K562 (cell line): ENCODE results near the gene FAM131C. TPM values are rescaled to one million over a fixed set of nuclear protein-coding genes. Genes with fewer than 3 reads are reported as not detected.

Source experiments
- CBX1 ChIP-seq: sonication (generic); IDR thresholded peaks from 2 replicates; pipeline ENCODE4 v1.6.1; 2016; ENCODE audit warnings: antibody characterized with exemption, low read depth, mild to moderate bottlenecking
- EP300 ChIP-seq: IDR thresholded peaks from 2 replicates; pipeline ENCODE4 v1.6.1; 2012; ENCODE audit warnings: low read length, improper control_type of control experiment
- GTF2E2 ChIP-seq: fragments of 200-800 bp; sonication (Bioruptor generic); IDR thresholded peaks from 2 replicates; pipeline ENCODE4 v1.6.1; 2016; ENCODE audit warnings: missing genetic modification characterization, missing compliant biosample characterization
- JUND ChIP-seq, 2 experiments: IDR thresholded peaks; 2 replicates in 1 of 2; 3 replicates in 1 of 2; pipeline ENCODE4 v1.6.1; 2011; ENCODE audit warnings: borderline replicate concordance in 2 of 2, low read depth in 2 of 2, low read length in 2 of 2, improper control_type of control experiment in 1 of 2, missing biosample characterization in 1 of 2, missing genetic modification characterization in 1 of 2, missing genetic modification reagents in 1 of 2
- KDM4B ChIP-seq, 2 experiments: fragments of 450-650 bp in 1 of 2; sonication (generic) in 1 of 2; IDR thresholded peaks; 2 replicates each; pipeline ENCODE4 v1.6.1; 2016 to 2017; ENCODE audit warnings: borderline replicate concordance in 2 of 2, antibody characterized with exemption in 1 of 2, low read depth in 1 of 2, mild to moderate bottlenecking in 1 of 2
- NELFE ChIP-seq: IDR thresholded peaks from 2 replicates; pipeline ENCODE4 v1.6.1; 2011; ENCODE audit warnings: mild to moderate bottlenecking; ENCODE audit not compliant: insufficient read depth, insufficient read length
- POLR2B ChIP-seq: fragments of 450-650 bp; IDR thresholded peaks from 2 replicates; pipeline ENCODE4 v1.6.1; 2018; ENCODE audit warnings: low read depth; ENCODE audit not compliant: partially characterized antibody
- PPARD ChIP-seq: fragments of 250-450 bp; sonication (Bioruptor Pico); IDR thresholded peaks from 2 replicates; pipeline ENCODE4 v1.8.0; 2022; ENCODE audit warnings: inconsistent platforms, mild to moderate bottlenecking, moderate library complexity
- RB1 ChIP-seq: fragments of 450-650 bp; IDR thresholded peaks from 2 replicates; pipeline ENCODE4 v1.6.1; 2017; ENCODE audit warnings: low read depth, mild to moderate bottlenecking
- RBM34 ChIP-seq: fragments of 200-400 bp; formaldehyde crosslinking; IDR thresholded peaks from 2 replicates; pipeline ENCODE4 v1.6.1; 2018; ENCODE audit warnings: low read length, borderline replicate concordance; ENCODE audit not compliant: insufficient read depth
- SREBF1 ChIP-seq: fragments of 150-350 bp; IDR thresholded peaks from 2 replicates; pipeline ENCODE4 v1.6.1; 2014; ENCODE audit warnings: antibody characterized with exemption, low read depth, low read length, borderline replicate concordance
- TFE3 ChIP-seq: fragments of 450-650 bp; formaldehyde crosslinking; IDR thresholded peaks from 2 replicates; pipeline ENCODE4 v1.4.0; 2020; ENCODE audit warnings: mild to moderate bottlenecking, mixed read lengths
- THRAP3 ChIP-seq: fragments of 450-650 bp; IDR thresholded peaks from 2 replicates; pipeline ENCODE4 v1.6.1; 2016; ENCODE audit warnings: mild to moderate bottlenecking, inconsistent platforms, borderline replicate concordance
- TOE1 ChIP-seq, 2 experiments: fragments of 450-650 bp in 1 of 2; sonication (generic) in 1 of 2; formaldehyde crosslinking in 1 of 2; IDR thresholded peaks; 2 replicates each; pipeline versions ENCODE4 v1.7.1 to v1.8.0; 2016 to 2022; ENCODE audit warnings: borderline replicate concordance in 2 of 2, mild to moderate bottlenecking in 2 of 2, antibody characterized with exemption in 1 of 2, inconsistent platforms in 1 of 2, low read depth in 1 of 2, missing genetic modification reagents in 1 of 2, moderate library complexity in 1 of 2
- U2AF1 ChIP-seq: fragments of 200-400 bp; formaldehyde crosslinking; optimal IDR thresholded peaks from 2 replicates; pipeline ENCODE3; 2017; ENCODE audit warnings: mild to moderate bottlenecking, low read depth, low read length, moderate library complexity
- VEZF1 ChIP-seq: fragments of 200-800 bp; sonication (Bioruptor generic); IDR thresholded peaks from 2 replicates; pipeline ENCODE4 v1.6.1; 2017; ENCODE audit warnings: missing genetic modification characterization, missing compliant biosample characterization
- ZBTB33 ChIP-seq: sonication (generic); formaldehyde crosslinking; IDR thresholded peaks from 2 replicates; pipeline ENCODE4 v1.8.1; 2023; ENCODE audit warnings: mild to moderate bottlenecking, missing genetic modification reagents
- ZNF263 ChIP-seq: sonication (generic); formaldehyde crosslinking; IDR thresholded peaks from 2 replicates; pipeline ENCODE4 v1.8.0; 2022; ENCODE audit warnings: mild to moderate bottlenecking, missing genetic modification reagents, borderline replicate concordance
- ZNF354B ChIP-seq: fragments of 250-450 bp; sonication (Bioruptor Pico); IDR thresholded peaks from 2 replicates; pipeline ENCODE4 v1.4.0; 2020
- ZNF76 ChIP-seq: fragments of 250-450 bp; sonication (Bioruptor Pico); IDR thresholded peaks from 2 replicates; pipeline ENCODE4 v1.4.0; 2020; ENCODE audit warnings: mild to moderate bottlenecking, moderate library complexity, borderline replicate concordance
- ZNF778 ChIP-seq: fragments of 450-650 bp; formaldehyde crosslinking; IDR thresholded peaks from 2 replicates; pipeline ENCODE4 v1.4.0; 2020; ENCODE audit warnings: mild to moderate bottlenecking, moderate library complexity
- polyA plus RNA-seq, 8 experiments: library from polyadenylated mRNA; depleted of rRNA in 4 of 8; stranded (reverse) in 5 of 8; unstranded in 3 of 8; fragments of >200 nt; fragmentation: Nextera tagmentation in 2 of 8; fragmentation: Illumina TruSeq in 1 of 8; extraction: Ambion mirVana in 2 of 8; extraction: Trizol in 1 of 8; gene quantifications; 2 replicates each; pipeline versions ENCODE4 v1.2.1 to v1.2.3, GENCODE V29; 2011 to 2014; ENCODE audit warnings: inconsistent platforms in 1 of 8, missing spikeins in 1 of 8
- total RNA-seq, 7 experiments: library from RNA; depleted of rRNA in 6 of 7; stranded (reverse); fragments of >200 nt in 6 of 7; fragmentation: Illumina TruSeq in 2 of 7; extraction: Trizol in 2 of 7; gene quantifications; 2 replicates each; pipeline versions ENCODE4 v1.2.1 to v1.2.3, GENCODE V29; 2011 to 2021; ENCODE audit warnings: low replicate concordance in 1 of 7

The FAM131C gene
- total and polyA plus RNA-seq, 9 of the 15 experiments (the other 6 are each of a cell fraction or from before 2014, with no cell fraction given), result 0.10 to 0.29 (median 0.16) TPM; not detected in 6

GRCh38 chr1:16078925-16079656, 5.6 kb upstream of the FAM131C start (continued):
- TF ChIP-seq VEZF1 (peak; percentile 26; the same call in 1 of the 2 replicates), ZNF76 (no peak), ZNF354B (CRISPR knock-in tag) (no peak), TOE1 (IDR thresholded peaks at IDR 0.05; ENCODE audit: borderline replicate concordance) (peak; percentile 51; the same call in 1 of the 2 replicates), TOE1 (CRISPR knock-in tag; IDR thresholded peaks at IDR 0.05; ENCODE audit: borderline replicate concordance, low read depth) (no peak), KDM4B (IDR thresholded peaks at IDR 0.05; ENCODE audit: borderline replicate concordance in 2 of 2, low read depth in 1 of 2) (no peak), RB1 (peak; percentile 70; the same call in 1 of the 2 replicates), NELFE (no peak), SREBF1 (no peak), PPARD (CRISPR knock-in tag) (no peak), GTF2E2 (no peak), EP300 (no peak), JUND (IDR thresholded peaks at IDR 0.05; ENCODE audit: borderline replicate concordance, low read depth, low read length) (peak; percentile 24; the same call in 1 of the 2 replicates), JUND (tag; IDR thresholded peaks at IDR 0.05; ENCODE audit: borderline replicate concordance, low read depth, low read length) (0 out of 3 replicates have a peak, but pooled peaks have one; percentile 17), CBX1 (no peak), THRAP3 (no peak), ZBTB33 (CRISPR knock-in tag) (no peak), ZNF263 (CRISPR knock-in tag) (no peak), TFE3 (CRISPR knock-in tag) (no peak), U2AF1 (no peak), POLR2B (no peak), RBM34 (no peak), ZNF778 (CRISPR knock-in tag) (no peak)
